Endothelial cell of umbilical vein (primary cell): ENCODE data around the gene SIDT1.

ENCODE experiments used
- CTCF ChIP-seq, 2 donors: IDR thresholded peaks; 1 replicate in 1 of 2; 2 replicates in 1 of 2; pipeline ENCODE4 v1.5.1; 2011; ENCODE audit warnings: low read length in 2 of 2, mild to moderate bottlenecking in 2 of 2, moderate library complexity in 2 of 2, control low read depth in 1 of 2, inconsistent platforms in 1 of 2, low read depth in 1 of 2; ENCODE audit not compliant: insufficient read depth in 1 of 2; ENCODE audit errors: extremely low read depth in 1 of 2
- EZH2 ChIP-seq: IDR thresholded peaks from 2 replicates; pipeline ENCODE4 v1.6.1; 2012; ENCODE audit warnings: borderline replicate concordance, low read depth, mild to moderate bottlenecking, moderate library complexity, low read length, inconsistent platforms; ENCODE audit not compliant: severe bottlenecking
- POLR2A ChIP-seq: IDR thresholded peaks from 2 replicates; pipeline ENCODE4 v1.6.1; 2012; ENCODE audit warnings: low read depth, mild to moderate bottlenecking, control low read depth, low read length
- POLR2AphosphoS5 ChIP-seq: IDR thresholded peaks from 2 replicates; pipeline ENCODE4 v1.6.1; 2012; ENCODE audit warnings: low read depth, mild to moderate bottlenecking, control low read depth, low read length, moderate library complexity; ENCODE audit not compliant: insufficient read depth

GRCh38 chr3:113556316-113556945 lies 24.1 kb downstream of the SIDT1 start:
- no peak for TF ChIP-seq POLR2AphosphoS5
- TF ChIP-seq POLR2A = no peak
- TF ChIP-seq CTCF (IDR thresholded peaks at IDR 0.05; ENCODE audit: extremely low read depth in 1 of 2, insufficient read depth in 1 of 2, low read depth in 1 of 2, low read length in 2 of 2) = no peak
- TF ChIP-seq EZH2 = no peak
